Endodermal cell (in vitro differentiated cells): ENCODE measurements around the gene PITPNC1. TPM values are rescaled to one million over a fixed set of nuclear protein-coding genes. Genes with fewer than 3 reads are reported as not detected.

ENCODE experiments used
- DNase-seq: peaks from one replicate; pipeline ENCODE4 v3.0.0-alpha.2; 2017
- H3K27ac ChIP-seq: 2 replicates; pipeline ENCODE4 v1.5.1; 2013; ENCODE audit warnings: mild to moderate bottlenecking, low read depth, low read length, moderate library complexity
- H3K27me3 ChIP-seq: 2 replicates; pipeline ENCODE4 v1.6.1; 2013; ENCODE audit warnings: mild to moderate bottlenecking, low read length, moderate library complexity; ENCODE audit not compliant: insufficient read depth, control insufficient read depth, poor library complexity, severe bottlenecking
- H3K36me3 ChIP-seq: 2 replicates; pipeline ENCODE4 v1.7.0; 2013; ENCODE audit warnings: mild to moderate bottlenecking, low read length, moderate library complexity; ENCODE audit not compliant: control insufficient read depth, insufficient read depth
- H3K4me1 ChIP-seq: one replicate; pipeline ENCODE4 v1.7.0; 2013; ENCODE audit warnings: low read length; ENCODE audit not compliant: control insufficient read depth, insufficient read depth
- H3K4me3 ChIP-seq: 2 replicates; pipeline ENCODE4 v1.5.1; 2013; ENCODE audit warnings: mild to moderate bottlenecking, low read length, moderate library complexity
- H3K9ac ChIP-seq: 2 replicates; pipeline ENCODE4 v1.6.1; 2013; ENCODE audit warnings: mild to moderate bottlenecking, low read length, moderate library complexity; ENCODE audit not compliant: poor library complexity, severe bottlenecking; ENCODE audit errors: extremely low read depth
- H3K9me3 ChIP-seq: 2 replicates; pipeline ENCODE4 v1.6.1; 2013; ENCODE audit warnings: mild to moderate bottlenecking, low read length, moderate library complexity; ENCODE audit not compliant: control insufficient read depth
- H3K27ac Mint-ChIP-seq: 2 replicates; pipeline ENCODE4 v1.8.0; 2020; ENCODE audit warnings: mixed read lengths
- H3K27me3 Mint-ChIP-seq: 2 replicates; pipeline ENCODE4 v1.8.0; 2021; ENCODE audit warnings: mild to moderate bottlenecking, mixed read lengths; ENCODE audit not compliant: insufficient read depth
- H3K36me3 Mint-ChIP-seq: 2 replicates; pipeline ENCODE4 v1.8.0; 2020; ENCODE audit warnings: low read depth, mixed read lengths
- H3K4me1 Mint-ChIP-seq: 2 replicates; pipeline ENCODE4 v1.8.0; 2020; ENCODE audit warnings: mixed read lengths
- H3K4me3 Mint-ChIP-seq: 2 replicates; pipeline ENCODE4 v1.8.0; 2020; ENCODE audit warnings: mild to moderate bottlenecking, moderate library complexity, mixed read lengths
- H3K9me3 Mint-ChIP-seq: 2 replicates; pipeline ENCODE4 v1.8.0; 2020; ENCODE audit warnings: mild to moderate bottlenecking, mixed read lengths
- WGBS, 2 experiments: methylation state at CpG; one replicate each; pipeline versions ENCODE4 v1.1.5 to v1.1.7; 2013; ENCODE audit warnings: missing lambda C conversion rate in 2 of 2, mixed read lengths in 1 of 2; ENCODE audit not compliant: insufficient coverage in 1 of 2, insufficient read length in 1 of 2; 5-methylcytosine and 5-hydroxymethylcytosine counted together
- total RNA-seq, 2 donors: library from RNA; stranded (reverse); fragmentation: NEBNext Ultra II Directional in 1 of 2; extraction: Animal tissue kit (Norgen Biotek cat#: 25700) in 1 of 2; gene quantifications; 2 replicates in 1 of 2; 3 replicates in 1 of 2; pipeline ENCODE4 v1.2.1, GENCODE V29; 2021
- TF ChIP-seq, protein P1 (sequence below): fragments of 200-600 bp; sonication (generic); conservative IDR thresholded peaks from 2 replicates; pipeline ENCODE4 v1.5.0; 2021; ENCODE audit warnings: antibody characterized with exemption, mild to moderate bottlenecking

PITPNC1 gene
- total RNA-seq, 2 donors from 2014 or later, result 28.9 to 36.4 TPM

DNA sequence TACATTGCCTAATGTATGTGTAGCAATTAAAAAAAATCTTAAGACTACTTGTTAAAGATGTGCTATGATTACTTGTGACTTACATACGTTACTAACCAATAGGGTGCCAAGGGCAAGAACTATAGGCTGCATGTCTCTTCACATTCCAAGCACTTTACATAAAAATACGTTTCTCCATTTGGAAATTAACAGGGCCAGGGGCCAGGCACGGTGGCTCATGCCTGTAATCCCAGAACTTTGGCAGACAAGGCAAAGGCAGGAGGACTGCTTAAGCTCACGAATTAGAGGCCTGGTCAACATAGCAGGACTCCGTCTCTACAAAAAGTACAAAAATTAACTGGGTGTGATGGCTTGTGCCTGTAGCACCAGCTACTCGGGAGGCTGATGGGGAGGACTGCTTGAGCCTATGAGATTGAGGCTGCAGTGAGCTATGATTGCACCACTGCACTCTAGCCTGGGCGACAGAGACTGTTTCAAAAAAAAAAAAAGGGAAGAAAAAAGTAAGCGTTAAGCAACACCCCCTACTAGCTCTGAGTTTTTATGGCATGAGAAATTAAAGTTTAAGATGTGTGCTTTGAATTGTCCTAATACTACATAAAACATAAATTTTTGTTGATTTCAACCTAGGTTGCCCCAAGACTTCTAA lies 23.0 kb upstream of the PITPNC1 start:
- no peaks in the 10 kb centered on the region for H3K4me1 ChIP-seq
- TF ChIP-seq, protein P1, sequence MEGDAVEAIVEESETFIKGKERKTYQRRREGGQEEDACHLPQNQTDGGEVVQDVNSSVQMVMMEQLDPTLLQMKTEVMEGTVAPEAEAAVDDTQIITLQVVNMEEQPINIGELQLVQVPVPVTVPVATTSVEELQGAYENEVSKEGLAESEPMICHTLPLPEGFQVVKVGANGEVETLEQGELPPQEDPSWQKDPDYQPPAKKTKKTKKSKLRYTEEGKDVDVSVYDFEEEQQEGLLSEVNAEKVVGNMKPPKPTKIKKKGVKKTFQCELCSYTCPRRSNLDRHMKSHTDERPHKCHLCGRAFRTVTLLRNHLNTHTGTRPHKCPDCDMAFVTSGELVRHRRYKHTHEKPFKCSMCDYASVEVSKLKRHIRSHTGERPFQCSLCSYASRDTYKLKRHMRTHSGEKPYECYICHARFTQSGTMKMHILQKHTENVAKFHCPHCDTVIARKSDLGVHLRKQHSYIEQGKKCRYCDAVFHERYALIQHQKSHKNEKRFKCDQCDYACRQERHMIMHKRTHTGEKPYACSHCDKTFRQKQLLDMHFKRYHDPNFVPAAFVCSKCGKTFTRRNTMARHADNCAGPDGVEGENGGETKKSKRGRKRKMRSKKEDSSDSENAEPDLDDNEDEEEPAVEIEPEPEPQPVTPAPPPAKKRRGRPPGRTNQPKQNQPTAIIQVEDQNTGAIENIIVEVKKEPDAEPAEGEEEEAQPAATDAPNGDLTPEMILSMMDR, result no peak
- Mint-ChIP-seq H3K4me1 (no peaks in the 10 kb centered on the region), H3K9me3 (no peaks in the 10 kb centered on the region), H3K27me3 (no peaks in the 10 kb centered on the region), H3K27ac (peak overlapping the region; percentile 19), H3K4me3 (no peak overlapping the region), H3K36me3 (peaks cover 76% of the 10 kb centered on the region)
- WGBS, 2 experiments, result 92% methylated on average over 6 to 7 of the region's 8 CpGs
- peaks cover 88% of the 10 kb centered on the region for H3K36me3 ChIP-seq
- no peak overlapping the region for H3K4me3 ChIP-seq
- no peak overlapping the region for H3K9ac ChIP-seq
- no peak overlapping the region for H3K27ac ChIP-seq
- H3K27me3 ChIP-seq, result no peaks in the 10 kb centered on the region
- H3K9me3 ChIP-seq, result no peaks in the 10 kb centered on the region
- DNase-seq, result no peak

DNA sequence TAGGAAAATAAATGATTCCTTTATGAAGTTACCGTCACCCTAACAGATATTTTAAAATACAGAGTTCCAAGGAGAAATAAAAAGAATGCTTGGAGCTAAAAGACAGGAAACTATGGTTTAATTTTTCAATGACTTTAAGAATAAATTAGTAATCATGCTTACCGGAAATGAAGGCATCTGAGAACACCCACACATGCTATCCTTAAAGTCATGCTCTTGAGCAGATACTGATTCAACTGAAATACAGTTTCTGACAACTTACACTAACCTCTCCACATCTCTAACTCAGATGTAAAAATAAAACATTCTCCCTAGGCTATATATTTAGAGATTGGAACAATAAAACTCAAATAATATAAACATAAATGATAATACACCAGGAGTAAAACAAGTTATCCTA lies 18.5 kb upstream of the PITPNC1 start:
- H3K27me3 Mint-ChIP-seq, result no peaks in the 10 kb centered on the region
- Histone ChIP-seq H3K4me1 (no peaks in the 10 kb centered on the region), H3K9ac (no peak overlapping the region), H3K36me3 (peaks cover 79% of the 10 kb centered on the region), H3K27me3 (no peaks in the 10 kb centered on the region), H3K4me3 (no peak overlapping the region), H3K27ac (no peak overlapping the region), H3K9me3 (no peaks in the 10 kb centered on the region)
- H3K4me3 Mint-ChIP-seq, result no peak overlapping the region
- 100% methylated on average over 2 of the region's 2 CpGs; no CpG with 5 or more reads in 1 of the 2 experiments for WGBS, 2 experiments
- H3K36me3 Mint-ChIP-seq, result peaks cover 65% of the 10 kb centered on the region
- no peak overlapping the region for H3K27ac Mint-ChIP-seq
- TF ChIP-seq, protein P1, result no peak
- no peaks in the 10 kb centered on the region for H3K4me1 Mint-ChIP-seq
- no peaks in the 10 kb centered on the region for H3K9me3 Mint-ChIP-seq
- no peak for DNase-seq

DNA sequence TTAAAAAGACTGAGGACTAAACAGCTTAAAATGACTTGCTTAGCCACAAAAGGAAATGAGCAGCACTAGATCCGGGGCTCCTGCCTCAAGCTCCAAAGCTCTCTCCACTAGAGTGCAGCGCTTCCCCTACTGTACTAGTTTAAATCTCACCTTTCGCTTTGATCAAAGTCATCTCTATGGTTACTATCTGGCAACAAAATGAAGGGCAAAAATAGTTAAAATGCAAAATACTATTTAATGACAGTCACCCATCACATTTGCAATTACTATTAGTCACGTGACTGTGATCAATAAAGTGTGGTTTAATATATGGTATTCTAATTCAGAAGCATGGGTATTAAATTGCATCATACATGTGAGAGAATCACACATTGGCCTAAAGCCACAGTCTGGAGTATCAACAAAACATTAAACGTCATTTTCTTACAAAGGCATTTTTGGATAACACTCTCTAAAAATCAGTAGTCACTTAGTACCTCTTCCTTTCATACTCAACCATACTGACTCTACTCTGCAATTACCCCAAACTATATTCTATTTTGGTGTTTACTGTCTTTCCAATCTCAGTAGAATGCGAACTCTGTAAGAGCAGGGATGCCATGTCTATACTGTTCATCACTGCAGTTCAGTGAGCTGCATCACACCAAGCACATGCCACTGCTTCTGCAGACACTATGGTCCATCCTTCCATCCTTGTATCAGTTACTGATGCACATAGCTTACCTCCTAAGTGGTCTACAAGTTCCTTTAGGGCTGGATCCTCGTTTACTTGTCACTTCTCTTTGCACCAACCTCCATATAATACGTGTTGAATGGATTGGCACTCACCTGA lies 16.9 kb upstream of the PITPNC1 start:
- peak overlapping the region; percentile 7 for H3K27ac Mint-ChIP-seq

More for the DNA sequence above, 16.9 kb upstream of the PITPNC1 start:
- Histone ChIP-seq H3K9ac (no peak overlapping the region), H3K9me3 (no peaks in the 10 kb centered on the region), H3K27me3 (no peaks in the 10 kb centered on the region), H3K4me3 (no peak overlapping the region), H3K36me3 (peaks cover 72% of the 10 kb centered on the region), H3K27ac (no peak overlapping the region), H3K4me1 (peaks cover 1% of the 10 kb centered on the region)
- DNase-seq, result peak; percentile 78
- Mint-ChIP-seq H3K4me1 (peaks cover 9% of the 10 kb centered on the region), H3K9me3 (no peaks in the 10 kb centered on the region), H3K4me3 (no peak overlapping the region), H3K36me3 (peaks cover 57% of the 10 kb centered on the region), H3K27me3 (no peaks in the 10 kb centered on the region)
- 86 to 89% methylated on average over 6 to 8 of the region's 8 CpGs for WGBS, 2 experiments
- TF ChIP-seq, protein P1, result peak; percentile 71
